ENCODE results near the gene PRDX5. TPM values are rescaled to one million over a fixed set of nuclear protein-coding genes. Genes with fewer than 3 reads are reported as not detected.

The PRDX5 gene
- total RNA-seq, 1 donor from 2014 or later, result 202 TPM

- no peak for DNase-seq (ENCODE audit: low spot score)
Observed at GRCh38 chr11:64362339-64362738, 44.4 kb downstream of the PRDX5 start.

- DNase-seq (ENCODE audit: low spot score), result no peak
Observed at GRCh38 chr11:64364435-64364834, 46.5 kb downstream of the PRDX5 start.

DNA sequence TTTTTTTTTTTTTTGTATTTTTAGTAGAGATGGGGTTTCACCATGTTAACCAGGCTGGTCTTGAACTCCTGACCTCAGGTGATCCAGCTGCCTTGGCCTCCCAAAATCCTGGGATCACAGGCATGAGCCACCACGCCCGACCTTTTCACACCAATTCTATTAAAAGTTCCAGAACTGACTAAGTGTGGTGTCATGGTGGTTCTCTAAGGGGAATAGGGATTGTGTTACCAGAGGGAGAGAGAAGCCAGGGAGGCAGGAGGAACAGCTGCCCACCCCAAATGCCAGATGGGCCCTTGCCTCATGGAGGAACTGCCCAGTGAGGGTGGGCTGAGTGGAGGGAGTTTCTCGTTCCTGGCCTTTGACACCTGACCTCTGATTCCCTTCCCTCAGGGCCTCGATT, 47.0 kb downstream of the PRDX5 start:
- DNase-seq (ENCODE audit: low spot score), result no peak

- no peak for DNase-seq (ENCODE audit: low spot score)
Observed at GRCh38 chr11:64366751-64367150, 48.8 kb downstream of the PRDX5 start.

DNA sequence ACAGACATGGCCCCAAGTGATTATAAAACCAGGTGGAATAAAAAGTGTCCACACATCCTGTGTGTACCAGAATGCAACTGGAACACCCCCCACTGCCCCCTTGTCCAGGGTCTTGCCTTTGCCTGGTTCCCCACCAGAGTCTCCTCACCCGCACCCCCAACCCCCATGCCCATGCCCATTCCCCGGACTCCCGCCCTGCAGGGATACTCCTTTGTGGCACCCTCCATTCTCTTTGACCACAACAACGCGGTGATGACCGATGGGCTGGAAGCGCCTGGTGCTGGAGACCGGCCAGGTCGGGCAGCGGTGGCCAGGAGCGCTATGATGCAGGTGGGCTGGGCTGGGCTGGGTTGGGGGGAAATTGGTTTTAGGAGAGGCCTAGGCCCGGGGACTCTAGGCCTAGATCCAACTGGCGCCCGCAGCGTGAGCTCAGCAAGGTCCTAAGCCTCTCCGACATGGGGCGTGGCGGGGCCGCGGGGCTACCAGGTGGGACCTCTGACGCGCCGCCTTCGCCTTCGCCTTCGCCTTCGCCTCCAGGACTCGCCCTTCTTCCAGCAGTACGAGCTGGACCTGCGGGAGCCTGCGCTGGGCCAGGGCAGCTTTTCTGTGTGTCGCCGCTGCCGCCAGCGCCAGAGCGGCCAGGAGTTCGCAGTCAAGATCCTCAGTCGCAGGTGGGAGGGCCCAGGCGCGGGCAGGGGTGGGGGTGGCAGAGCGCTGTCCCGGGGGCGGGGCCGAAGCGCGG, 50.2 kb downstream of the PRDX5 start:
- no peak for DNase-seq (ENCODE audit: low spot score)

- no peak for DNase-seq (ENCODE audit: low spot score)
Observed at GRCh38 chr11:64368673-64369074, 50.8 kb downstream of the PRDX5 start.

- no peak for DNase-seq (ENCODE audit: low spot score)
Observed at GRCh38 chr11:64369440-64370421, 51.8 kb downstream of the PRDX5 start.

- no peak for DNase-seq (ENCODE audit: low spot score)
Observed at GRCh38 chr11:64371201-64371600, 53.3 kb downstream of the PRDX5 start.

Other genes starting within 250 kb of the PRDX5 start
- 19.3 TPM for gene MACROD1, start 152.0 kb upstream of the PRDX5 start, total RNA-seq
- gene STIP1, start 131.9 kb upstream of the PRDX5 start, total RNA-seq, result 115 TPM
- 21.7 TPM for gene FERMT3, start 111.4 kb upstream of the PRDX5 start, total RNA-seq
- 47.4 TPM for gene TRPT1, start 91.9 kb upstream of the PRDX5 start, total RNA-seq
- gene NUDT22, start 91.8 kb upstream of the PRDX5 start, total RNA-seq, result 78.6 TPM
- 62.7 TPM for gene DNAJC4, start 87.6 kb upstream of the PRDX5 start, total RNA-seq
- gene VEGFB, start 83.5 kb upstream of the PRDX5 start, total RNA-seq, result 104 TPM
- gene FKBP2, start 77.0 kb upstream of the PRDX5 start, total RNA-seq, result 120 TPM
- gene PPP1R14B, start 71.2 kb upstream of the PRDX5 start, total RNA-seq, result 74.7 TPM
- 42.4 TPM for gene PLCB3, start 66.6 kb upstream of the PRDX5 start, total RNA-seq
- gene BAD, start 33.5 kb upstream of the PRDX5 start, total RNA-seq, result 112 TPM
- 105 TPM for gene GPR137, start 32.3 kb upstream of the PRDX5 start, total RNA-seq
- not detected for gene KCNK4, start 26.8 kb upstream of the PRDX5 start, total RNA-seq
- 0.29 TPM for gene CATSPERZ, start 17.8 kb upstream of the PRDX5 start, total RNA-seq
- 97.7 TPM for gene ESRRA, start 12.6 kb upstream of the PRDX5 start, total RNA-seq
- 126 TPM for gene TRMT112, start 562 bp upstream of the PRDX5 start, total RNA-seq
- 25.8 TPM for gene CCDC88B, start 22.1 kb downstream of the PRDX5 start, total RNA-seq
- gene RPS6KA4, start 41.0 kb downstream of the PRDX5 start, total RNA-seq, result 33.0 TPM
- 0.12 TPM for gene SLC22A11, start 237.8 kb downstream of the PRDX5 start, total RNA-seq